ENCODE data around the gene PGAP3. TPM values are rescaled to one million over a fixed set of nuclear protein-coding genes. Genes with fewer than 3 reads are reported as not detected.

PGAP3 gene
- total and polyA plus RNA-seq, 2 donors from 2014 or later = 33.8 to 48.5 TPM

DNA sequence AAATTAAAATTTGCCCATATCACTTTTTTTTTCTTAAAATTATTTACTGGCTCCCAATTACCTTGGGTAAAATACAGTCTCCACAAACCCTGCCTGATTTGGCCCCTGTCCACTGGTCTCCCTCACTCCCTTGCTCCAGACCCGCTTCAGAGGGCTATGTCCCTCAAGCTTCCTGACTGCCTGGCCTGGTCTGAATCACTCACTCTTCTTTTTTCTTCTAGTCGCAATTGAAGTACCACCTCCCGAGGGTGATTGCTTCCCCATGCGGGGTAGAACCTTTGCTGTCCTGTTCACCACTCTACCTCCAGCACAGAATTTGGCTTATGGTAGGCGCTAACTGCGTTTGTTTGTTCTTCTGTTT is 598 bp upstream of the PGAP3 start:
- H3K4me1 ChIP-seq (ENCODE audit: control insufficient read depth in 2 of 3, insufficient read depth in 2 of 3, low read depth in 1 of 3, low read length in 3 of 3) = peaks cover 0 to 14% (median 11%) of the 10 kb centered on the region in 3 donors
- H3K27ac ChIP-seq (ENCODE audit: low read depth in 2 of 2, low read length in 2 of 2) = peak overlapping the region; percentile 95 to 96
- no peaks in the 10 kb centered on the region for H3K36me3 ChIP-seq (ENCODE audit: control insufficient read depth in 2 of 3, insufficient read depth in 3 of 3, low read length in 3 of 3)
- FAIRE-seq (no peak), DNase-seq (peak in 1 of 5 donors; percentile 8)
- H3K4me3 ChIP-seq (ENCODE audit: low read length in 3 of 3) = peak overlapping the region; percentile 88 to 100 (median 98)
- peak overlapping the region; percentile 43 to 92 (median 72) for H3K9ac ChIP-seq (ENCODE audit: low read length in 3 of 3)
- H3K27me3 ChIP-seq (ENCODE audit: control insufficient read depth, insufficient read depth, low read length) = no peaks in the 10 kb centered on the region
- H3K9me3 ChIP-seq (ENCODE audit: control insufficient read depth in 2 of 3, insufficient read depth in 1 of 3, low read length in 3 of 3) = no peaks in the 10 kb centered on the region
- TF ChIP-seq, protein P1, sequence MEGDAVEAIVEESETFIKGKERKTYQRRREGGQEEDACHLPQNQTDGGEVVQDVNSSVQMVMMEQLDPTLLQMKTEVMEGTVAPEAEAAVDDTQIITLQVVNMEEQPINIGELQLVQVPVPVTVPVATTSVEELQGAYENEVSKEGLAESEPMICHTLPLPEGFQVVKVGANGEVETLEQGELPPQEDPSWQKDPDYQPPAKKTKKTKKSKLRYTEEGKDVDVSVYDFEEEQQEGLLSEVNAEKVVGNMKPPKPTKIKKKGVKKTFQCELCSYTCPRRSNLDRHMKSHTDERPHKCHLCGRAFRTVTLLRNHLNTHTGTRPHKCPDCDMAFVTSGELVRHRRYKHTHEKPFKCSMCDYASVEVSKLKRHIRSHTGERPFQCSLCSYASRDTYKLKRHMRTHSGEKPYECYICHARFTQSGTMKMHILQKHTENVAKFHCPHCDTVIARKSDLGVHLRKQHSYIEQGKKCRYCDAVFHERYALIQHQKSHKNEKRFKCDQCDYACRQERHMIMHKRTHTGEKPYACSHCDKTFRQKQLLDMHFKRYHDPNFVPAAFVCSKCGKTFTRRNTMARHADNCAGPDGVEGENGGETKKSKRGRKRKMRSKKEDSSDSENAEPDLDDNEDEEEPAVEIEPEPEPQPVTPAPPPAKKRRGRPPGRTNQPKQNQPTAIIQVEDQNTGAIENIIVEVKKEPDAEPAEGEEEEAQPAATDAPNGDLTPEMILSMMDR (IDR thresholded peaks at IDR 0.05; ENCODE audit: borderline replicate concordance, extremely low read depth, insufficient read depth) = no peak
- intact Hi-C loops (cut with DNase I) = no loop called here

DNA sequence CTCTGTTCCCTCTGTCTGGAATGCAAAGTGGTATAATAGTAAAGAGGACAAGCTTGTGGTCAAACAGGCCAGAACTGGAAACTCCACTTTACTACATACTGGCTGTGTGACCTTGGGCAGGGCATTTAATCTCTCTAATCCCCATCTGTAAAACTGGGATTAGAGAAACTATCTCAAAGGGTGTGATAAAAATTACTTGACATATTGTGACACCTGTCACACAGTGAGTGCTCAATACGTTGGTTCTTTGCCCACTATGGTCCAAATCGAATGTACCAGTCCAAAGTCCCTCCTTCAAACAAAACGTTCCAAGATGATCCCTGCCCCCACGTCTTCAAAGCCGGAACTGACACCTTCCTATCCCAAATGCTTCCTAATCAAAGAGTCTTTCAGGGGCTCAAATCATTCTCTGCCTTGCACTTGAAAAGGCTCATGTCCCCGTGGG is 734 bp downstream of the PGAP3 start:
- Histone ChIP-seq H3K36me3 (ENCODE audit: control insufficient read depth in 2 of 3, insufficient read depth in 3 of 3, low read length in 3 of 3) (peaks cover 0 to 5% (median 0%) of the 10 kb centered on the region in 3 donors), H3K4me3 (ENCODE audit: low read length in 3 of 3) (peak overlapping the region; percentile 88 to 100 (median 98)), H3K9ac (ENCODE audit: low read length in 3 of 3) (peak overlapping the region in 1 of 3 donors; percentile 92), H3K27ac (ENCODE audit: low read depth in 2 of 2, low read length in 2 of 2) (peak overlapping the region; percentile 41 to 95), H3K4me1 (ENCODE audit: control insufficient read depth in 2 of 3, insufficient read depth in 2 of 3, low read depth in 1 of 3, low read length in 3 of 3) (peaks cover 0 to 11% (median 9%) of the 10 kb centered on the region in 3 donors), H3K9me3 (ENCODE audit: control insufficient read depth in 2 of 3, insufficient read depth in 1 of 3, low read length in 3 of 3) (no peaks in the 10 kb centered on the region), H3K27me3 (ENCODE audit: control insufficient read depth, insufficient read depth, low read length) (no peaks in the 10 kb centered on the region)
- peak in 1 of 5 donors; percentile 7 for DNase-seq
- intact Hi-C loops (cut with DNase I) = no loop called here
- TF ChIP-seq, protein P1 (IDR thresholded peaks at IDR 0.05; ENCODE audit: borderline replicate concordance, extremely low read depth, insufficient read depth) = no peak
- no peak for FAIRE-seq

DNA sequence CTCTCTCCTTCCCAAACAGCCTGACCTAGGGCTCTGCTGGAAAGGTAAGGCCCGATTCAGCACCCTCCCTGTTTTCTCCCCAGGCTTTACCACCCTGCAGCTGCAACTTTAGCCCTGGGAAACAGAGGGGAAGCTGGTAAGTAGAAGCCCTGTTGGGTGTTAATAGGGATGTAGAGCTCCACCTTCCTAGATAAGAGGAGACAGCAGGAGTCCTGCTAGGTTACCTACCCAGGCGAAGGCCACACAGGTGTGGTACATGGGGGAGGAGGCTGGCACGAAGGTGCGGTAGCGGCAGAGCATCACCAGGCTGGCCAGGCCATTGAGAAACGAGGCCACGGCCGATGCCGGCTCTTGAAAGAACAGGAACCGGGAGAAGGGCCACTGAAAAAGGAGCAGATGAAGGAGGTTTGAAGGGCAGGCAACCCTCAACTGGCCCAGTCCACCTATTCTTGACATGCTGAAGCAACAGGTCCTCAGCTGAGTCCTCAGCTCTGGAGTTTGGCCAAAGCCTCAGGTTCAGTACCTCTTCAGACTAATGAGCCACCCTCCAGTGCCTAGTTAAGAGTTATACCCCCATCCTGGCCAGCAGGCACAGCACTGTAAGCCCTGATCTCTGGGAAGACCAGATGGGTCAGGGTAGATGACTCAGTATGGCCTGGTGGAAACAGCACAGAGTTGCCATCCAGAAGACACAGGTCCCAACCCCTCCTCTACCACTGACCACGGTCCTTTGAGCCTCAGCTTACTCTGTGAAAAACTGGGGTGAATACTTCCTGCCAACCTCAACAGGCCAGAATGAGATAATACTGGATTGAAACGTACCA is 3.3 kb downstream of the PGAP3 start:
- FAIRE-seq = no peak
- TF ChIP-seq, protein P1 (IDR thresholded peaks at IDR 0.05; ENCODE audit: borderline replicate concordance, extremely low read depth, insufficient read depth) = no peak
- peaks cover 0 to 5% (median 2%) of the 10 kb centered on the region in 3 donors for H3K36me3 ChIP-seq (ENCODE audit: control insufficient read depth in 2 of 3, insufficient read depth in 3 of 3, low read length in 3 of 3)

More for the DNA sequence above, 3.3 kb downstream of the PGAP3 start:
- no peak overlapping the region for H3K4me3 ChIP-seq (ENCODE audit: low read length in 3 of 3)
- peaks cover 0 to 14% (median 11%) of the 10 kb centered on the region in 3 donors for H3K4me1 ChIP-seq (ENCODE audit: control insufficient read depth in 2 of 3, insufficient read depth in 2 of 3, low read depth in 1 of 3, low read length in 3 of 3)
- intact Hi-C loops (cut with DNase I) = no loop called here
- H3K27me3 ChIP-seq (ENCODE audit: control insufficient read depth, insufficient read depth, low read length) = no peaks in the 10 kb centered on the region
- peak in 1 of 5 donors; percentile 40 for DNase-seq
- no peaks in the 10 kb centered on the region for H3K9me3 ChIP-seq (ENCODE audit: control insufficient read depth in 2 of 3, insufficient read depth in 1 of 3, low read length in 3 of 3)
- H3K9ac ChIP-seq (ENCODE audit: low read length in 3 of 3) = no peak overlapping the region
- H3K27ac ChIP-seq (ENCODE audit: low read depth in 2 of 2, low read length in 2 of 2) = no peak overlapping the region

Data from kidney (tissue), 14 donors.